ENCODE data around the gene CNTN4. TPM values are rescaled to one million over a fixed set of nuclear protein-coding genes. Genes with fewer than 3 reads are reported as not detected.

Gene CNTN4
- total RNA-seq, 2 donors from 2014 or later, result 0.62 to 0.79 TPM

GRCh38 chr3:2937055-2937454 lies 838.4 kb downstream of the CNTN4 start:
- Mint-ChIP-seq H3K27me3 (ENCODE audit: low read depth) (peaks cover 33% of the 10 kb centered on the region), H3K27ac (no peak overlapping the region), H3K36me3 (ENCODE audit: insufficient read depth in 2 of 2) (no peaks in the 10 kb centered on the region), H3K4me3 (no peak overlapping the region), H3K4me1 (ENCODE audit: low read depth) (no peaks in the 10 kb centered on the region), H3K9me3 (no peaks in the 10 kb centered on the region)
- no peak for DNase-seq
- ATAC-seq (replicated peaks in 1 of 2), result no peak

GRCh38 chr3:2937592-2937991 lies 838.9 kb downstream of the CNTN4 start:
- no peaks in the 10 kb centered on the region for H3K9me3 Mint-ChIP-seq
- no peaks in the 10 kb centered on the region for H3K36me3 Mint-ChIP-seq (ENCODE audit: insufficient read depth in 2 of 2)
- no peaks in the 10 kb centered on the region for H3K4me1 Mint-ChIP-seq (ENCODE audit: low read depth)
- ATAC-seq (replicated peaks in 1 of 2), result no peak
- no peak for DNase-seq
- no peak overlapping the region for H3K27ac Mint-ChIP-seq
- H3K27me3 Mint-ChIP-seq (ENCODE audit: low read depth), result peaks cover 35% of the 10 kb centered on the region
- no peak overlapping the region for H3K4me3 Mint-ChIP-seq

- Mint-ChIP-seq H3K4me1 (ENCODE audit: low read depth) (no peaks in the 10 kb centered on the region), H3K27me3 (ENCODE audit: low read depth) (peaks cover 35% of the 10 kb centered on the region), H3K36me3 (ENCODE audit: insufficient read depth in 2 of 2) (no peaks in the 10 kb centered on the region), H3K27ac (no peak overlapping the region), H3K9me3 (no peaks in the 10 kb centered on the region), H3K4me3 (no peak overlapping the region)
- no peak for ATAC-seq (replicated peaks in 1 of 2)
- DNase-seq, result no peak
Observed at GRCh38 chr3:2938711-2939110, 840.0 kb downstream of the CNTN4 start.

GRCh38 chr3:2940062-2940461 lies 841.4 kb downstream of the CNTN4 start:
- H3K27ac Mint-ChIP-seq, result no peak overlapping the region
- H3K4me1 Mint-ChIP-seq (ENCODE audit: low read depth), result no peaks in the 10 kb centered on the region
- DNase-seq (no peak), ATAC-seq (replicated peaks in 1 of 2) (no peak)
- H3K4me3 Mint-ChIP-seq, result no peak overlapping the region
- H3K9me3 Mint-ChIP-seq, result no peaks in the 10 kb centered on the region
- H3K36me3 Mint-ChIP-seq (ENCODE audit: insufficient read depth in 2 of 2), result no peaks in the 10 kb centered on the region
- peaks cover 35% of the 10 kb centered on the region for H3K27me3 Mint-ChIP-seq (ENCODE audit: low read depth)

- no peak for ATAC-seq (replicated peaks in 1 of 2)
- peaks cover 41% of the 10 kb centered on the region for H3K27me3 Mint-ChIP-seq (ENCODE audit: low read depth)
- no peaks in the 10 kb centered on the region for H3K36me3 Mint-ChIP-seq (ENCODE audit: insufficient read depth in 2 of 2)
- no peaks in the 10 kb centered on the region for H3K9me3 Mint-ChIP-seq
- DNase-seq, result no peak
- H3K27ac Mint-ChIP-seq, result no peak overlapping the region
- H3K4me3 Mint-ChIP-seq, result no peak overlapping the region
- H3K4me1 Mint-ChIP-seq (ENCODE audit: low read depth), result no peaks in the 10 kb centered on the region
Observed at GRCh38 chr3:2944628-2945027, 846.0 kb downstream of the CNTN4 start.

- Mint-ChIP-seq H3K4me3 (no peak overlapping the region), H3K27ac (no peak overlapping the region), H3K36me3 (ENCODE audit: insufficient read depth in 2 of 2) (no peaks in the 10 kb centered on the region), H3K4me1 (ENCODE audit: low read depth) (no peaks in the 10 kb centered on the region), H3K9me3 (no peaks in the 10 kb centered on the region), H3K27me3 (ENCODE audit: low read depth) (peaks cover 36% of the 10 kb centered on the region)
- DNase-seq (no peak), ATAC-seq (replicated peaks in 1 of 2) (no peak)
Observed at GRCh38 chr3:2945121-2945520, 846.5 kb downstream of the CNTN4 start.

GRCh38 chr3:2947536-2947935 lies 848.9 kb downstream of the CNTN4 start:
- DNase-seq (no peak), ATAC-seq (replicated peaks in 1 of 2) (no peak)
- Mint-ChIP-seq H3K27me3 (ENCODE audit: low read depth) (peaks cover 19% of the 10 kb centered on the region), H3K27ac (no peak overlapping the region), H3K4me3 (no peak overlapping the region), H3K36me3 (ENCODE audit: insufficient read depth in 2 of 2) (no peaks in the 10 kb centered on the region), H3K9me3 (no peaks in the 10 kb centered on the region), H3K4me1 (ENCODE audit: low read depth) (no peaks in the 10 kb centered on the region)

- no peak overlapping the region for H3K27ac Mint-ChIP-seq
Observed at GRCh38 chr3:2948882-2949281, 850.2 kb downstream of the CNTN4 start.

GRCh38 chr3:2950159-2950558 lies 851.5 kb downstream of the CNTN4 start:
- DNase-seq (no peak), ATAC-seq (replicated peaks in 1 of 2) (no peak)
- peaks cover 19% of the 10 kb centered on the region for H3K27me3 Mint-ChIP-seq (ENCODE audit: low read depth)
- H3K36me3 Mint-ChIP-seq (ENCODE audit: insufficient read depth in 2 of 2), result no peaks in the 10 kb centered on the region
- no peaks in the 10 kb centered on the region for H3K4me1 Mint-ChIP-seq (ENCODE audit: low read depth)
- H3K27ac Mint-ChIP-seq, result no peak overlapping the region
- no peaks in the 10 kb centered on the region for H3K9me3 Mint-ChIP-seq
- H3K4me3 Mint-ChIP-seq, result no peak overlapping the region

More at GRCh38 chr3:2948882-2949281, 850.2 kb downstream of the CNTN4 start:
- H3K4me1 Mint-ChIP-seq (ENCODE audit: low read depth), result no peaks in the 10 kb centered on the region
- ATAC-seq (replicated peaks in 1 of 2) (no peak), DNase-seq (no peak)
- H3K9me3 Mint-ChIP-seq, result no peaks in the 10 kb centered on the region
- peaks cover 19% of the 10 kb centered on the region for H3K27me3 Mint-ChIP-seq (ENCODE audit: low read depth)
- no peaks in the 10 kb centered on the region for H3K36me3 Mint-ChIP-seq (ENCODE audit: insufficient read depth in 2 of 2)
- no peak overlapping the region for H3K4me3 Mint-ChIP-seq

- H3K4me3 Mint-ChIP-seq, result no peak overlapping the region
- DNase-seq (no peak), ATAC-seq (replicated peaks in 1 of 2) (no peak)
- no peak overlapping the region for H3K27ac Mint-ChIP-seq
- H3K4me1 Mint-ChIP-seq (ENCODE audit: low read depth), result no peaks in the 10 kb centered on the region
- H3K36me3 Mint-ChIP-seq (ENCODE audit: insufficient read depth in 2 of 2), result no peaks in the 10 kb centered on the region
- H3K9me3 Mint-ChIP-seq, result no peaks in the 10 kb centered on the region
- peaks cover 5% of the 10 kb centered on the region for H3K27me3 Mint-ChIP-seq (ENCODE audit: low read depth)
Observed at GRCh38 chr3:2957115-2957514, 858.4 kb downstream of the CNTN4 start.

- H3K9me3 Mint-ChIP-seq, result no peaks in the 10 kb centered on the region
Observed at GRCh38 chr3:2958551-2958950, 859.9 kb downstream of the CNTN4 start.

GRCh38 chr3:2961576-2961975 lies 862.9 kb downstream of the CNTN4 start:
- Mint-ChIP-seq H3K27me3 (ENCODE audit: low read depth) (peaks cover 12% of the 10 kb centered on the region), H3K4me3 (no peak overlapping the region), H3K36me3 (ENCODE audit: insufficient read depth in 2 of 2) (no peaks in the 10 kb centered on the region), H3K27ac (no peak overlapping the region), H3K9me3 (no peaks in the 10 kb centered on the region), H3K4me1 (ENCODE audit: low read depth) (no peaks in the 10 kb centered on the region)
- ATAC-seq (replicated peaks in 1 of 2) (no peak), DNase-seq (no peak)

More at GRCh38 chr3:2958551-2958950, 859.9 kb downstream of the CNTN4 start:
- Mint-ChIP-seq H3K27me3 (ENCODE audit: low read depth) (peaks cover 5% of the 10 kb centered on the region), H3K36me3 (ENCODE audit: insufficient read depth in 2 of 2) (no peaks in the 10 kb centered on the region), H3K27ac (no peak overlapping the region), H3K4me3 (no peak overlapping the region), H3K4me1 (ENCODE audit: low read depth) (no peaks in the 10 kb centered on the region)
- DNase-seq (no peak), ATAC-seq (replicated peaks in 1 of 2) (no peak)

- no peak for DNase-seq
- no peaks in the 10 kb centered on the region for H3K36me3 Mint-ChIP-seq (ENCODE audit: insufficient read depth in 2 of 2)
- H3K27ac Mint-ChIP-seq, result no peak overlapping the region
- H3K9me3 Mint-ChIP-seq, result no peaks in the 10 kb centered on the region
- peaks cover 20% of the 10 kb centered on the region for H3K27me3 Mint-ChIP-seq (ENCODE audit: low read depth)
- H3K4me1 Mint-ChIP-seq (ENCODE audit: low read depth), result no peaks in the 10 kb centered on the region
- no peak overlapping the region for H3K4me3 Mint-ChIP-seq
- ATAC-seq (replicated peaks in 1 of 2), result no peak
Observed at GRCh38 chr3:2967871-2968270, 869.2 kb downstream of the CNTN4 start.

GRCh38 chr3:2968475-2968874 lies 869.8 kb downstream of the CNTN4 start:
- H3K27ac Mint-ChIP-seq, result no peak overlapping the region
- no peaks in the 10 kb centered on the region for H3K36me3 Mint-ChIP-seq (ENCODE audit: insufficient read depth in 2 of 2)
- peaks cover 20% of the 10 kb centered on the region for H3K27me3 Mint-ChIP-seq (ENCODE audit: low read depth)
- no peak overlapping the region for H3K4me3 Mint-ChIP-seq
- no peaks in the 10 kb centered on the region for H3K4me1 Mint-ChIP-seq (ENCODE audit: low read depth)
- no peaks in the 10 kb centered on the region for H3K9me3 Mint-ChIP-seq
- ATAC-seq (replicated peaks in 1 of 2), result peak; percentile 44 to 52
- DNase-seq, result no peak
